Measurements from ENCODE around the gene RASGEF1B.

The RASGEF1B gene
- total RNA-seq = 132 to 1,198 (median 300) reads per million in 17 experiments

GRCh38 chr4:81471588-81472280, at the start of gene RASGEF1B:
Gene RASGEF1B (minus strand): TSS chr4:81471907. CDS start chr4:81459508, 12,399 bp downstream.
- peak; percentile 99 to 100 (median 100) for DNase-seq

- peak in 2 of 4 experiments; percentile 28 to 40 for DNase-seq
These were observed 48.1 kb upstream of the RASGEF1B start for GRCh38 chr4:81519856-81520255.

- DNase-seq = no peak
These were observed 47.7 kb upstream of the RASGEF1B start for GRCh38 chr4:81519427-81519773.

- DNase-seq = no peak
These were observed 47.2 kb upstream of the RASGEF1B start for GRCh38 chr4:81518762-81519426.

GRCh38 chr4:81516241-81516640, 44.5 kb upstream of the RASGEF1B start:
- no peak for DNase-seq

- DNase-seq = peak in 2 of 4 experiments; percentile 48 to 59
These were observed 41.2 kb upstream of the RASGEF1B start for GRCh38 chr4:81512757-81513501.

- no peak for DNase-seq
These were observed 40.5 kb upstream of the RASGEF1B start for GRCh38 chr4:81512001-81512756.

GRCh38 chr4:81510643-81511178, 39.0 kb upstream of the RASGEF1B start:
- no peak for DNase-seq

- peak in 3 of 4 experiments; percentile 45 to 51 (median 49) for DNase-seq
These were observed 38.1 kb upstream of the RASGEF1B start for GRCh38 chr4:81509822-81510221.

- peak; percentile 43 to 81 (median 70) for DNase-seq
These were observed 37.5 kb upstream of the RASGEF1B start for GRCh38 chr4:81509191-81509590.

GRCh38 chr4:81508411-81509185, 36.9 kb upstream of the RASGEF1B start:
- DNase-seq = peak in 3 of 4 experiments; percentile 29 to 66 (median 64)

GRCh38 chr4:81507530-81507929, 35.8 kb upstream of the RASGEF1B start:
- no peak for DNase-seq

GRCh38 chr4:81506731-81507130, 35.0 kb upstream of the RASGEF1B start:
- peak in 2 of 4 experiments; percentile 36 to 41 for DNase-seq

GRCh38 chr4:81505726-81506125, 34.0 kb upstream of the RASGEF1B start:
- DNase-seq = peak; percentile 58 to 85 (median 72)

GRCh38 chr4:81505004-81505598, 33.4 kb upstream of the RASGEF1B start:
- DNase-seq = peak; percentile 94 to 99 (median 97)

GRCh38 chr4:81504112-81505003, 32.7 kb upstream of the RASGEF1B start:
- peak; percentile 75 to 90 (median 86) for DNase-seq

- DNase-seq = no peak
These were observed 31.9 kb upstream of the RASGEF1B start for GRCh38 chr4:81503586-81503985.

- peak in 3 of 4 experiments; percentile 41 to 66 (median 61) for DNase-seq
These were observed 30.9 kb upstream of the RASGEF1B start for GRCh38 chr4:81502564-81502963.

GRCh38 chr4:81499840-81500239, 28.1 kb upstream of the RASGEF1B start:
- peak in 2 of 4 experiments; percentile 22 to 30 for DNase-seq
